NT2/D1 (cell line): ENCODE results near the gene FILIP1L.

Experiments
- YY1 ChIP-seq: IDR thresholded peaks from 2 replicates; pipeline ENCODE4 v1.6.1; 2011; ENCODE audit not compliant: insufficient read length, insufficient read depth
- ZNF274 ChIP-seq: IDR thresholded peaks from 2 replicates; pipeline ENCODE4 v1.6.1; 2011; ENCODE audit warnings: mild to moderate bottlenecking, low read depth, low read length

DNA sequence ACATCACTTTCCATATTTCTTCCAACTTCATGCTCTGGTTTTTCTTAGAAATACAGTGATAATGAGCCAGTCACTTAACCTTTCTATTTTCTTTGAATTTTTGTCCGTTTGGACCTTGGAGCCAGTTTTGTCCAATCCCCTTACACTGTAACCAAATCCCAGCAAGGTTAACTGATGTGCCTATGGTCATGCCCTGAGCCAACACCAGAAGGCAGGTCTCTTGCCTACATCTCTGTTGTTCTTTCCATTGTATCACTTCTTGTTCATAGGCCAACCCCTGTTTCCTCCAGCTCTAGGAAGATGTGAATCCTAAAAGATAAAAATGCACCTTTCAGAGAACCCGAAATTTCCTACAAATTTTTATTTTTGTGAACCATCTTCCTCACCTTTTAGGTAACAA lies 174.0 kb downstream of the FILIP1L start:
- TF ChIP-seq ZNF274 (no peak), YY1 (no peak)
